GM18519 (cell line): ENCODE measurements around the gene TXNDC17.
"Not testable (repeated sequence)": the region's sequence is repeated elsewhere in the genome, so short reads cannot be mapped to it uniquely, and the experiment has no call there.

ENCODE experiments used
- ATAC-seq: cut with Tn5 transposase; IDR thresholded peaks from one replicate; pipeline ENCODE4 v1.9.1; 2021; ENCODE audit warnings: mild to moderate bottlenecking, moderate library complexity; ENCODE audit not compliant: unreplicated experiment, low FRiP score

Gene TXNDC17

DNA sequence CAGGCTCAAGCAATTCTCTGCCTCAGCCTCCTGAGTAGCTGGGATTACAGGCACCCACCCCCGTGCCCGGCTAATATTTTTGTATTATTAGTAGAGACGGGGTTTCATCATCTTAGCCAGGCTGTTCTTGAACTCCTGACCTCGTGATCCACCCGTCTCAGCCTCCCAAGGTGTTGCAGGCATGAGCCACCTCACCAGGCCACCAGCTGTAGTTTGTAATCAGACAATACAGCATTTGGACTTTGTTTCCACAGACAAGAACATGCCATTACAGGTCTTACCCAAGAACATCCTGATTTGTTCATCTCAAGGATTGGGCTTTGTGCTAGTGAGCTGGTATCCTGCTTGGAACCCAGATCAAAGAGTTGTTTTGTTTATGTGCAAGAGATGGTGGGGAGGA lies 40.8 kb downstream of the TXNDC17 start:
- no peak for ATAC-seq

DNA sequence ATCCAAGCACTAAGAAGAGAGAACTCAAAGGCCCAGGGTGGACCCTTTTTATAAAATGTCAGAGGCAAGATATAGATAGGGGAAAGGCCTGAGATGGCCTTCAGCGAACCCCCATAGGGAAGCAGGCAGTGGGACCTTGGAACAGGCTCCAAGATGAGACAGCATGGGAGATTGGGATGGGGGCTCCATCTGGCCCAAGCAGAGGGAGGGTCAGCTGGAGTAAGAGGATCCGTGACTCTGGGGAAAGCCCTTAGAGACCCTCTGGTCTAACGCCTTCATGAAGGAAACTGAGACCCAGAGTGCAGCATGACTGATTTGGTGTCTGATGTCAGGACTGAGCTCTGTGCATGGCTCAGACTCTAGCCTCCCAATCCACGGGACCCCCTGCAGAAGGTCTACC lies 41.5 kb downstream of the TXNDC17 start:
- ATAC-seq: no peak

DNA sequence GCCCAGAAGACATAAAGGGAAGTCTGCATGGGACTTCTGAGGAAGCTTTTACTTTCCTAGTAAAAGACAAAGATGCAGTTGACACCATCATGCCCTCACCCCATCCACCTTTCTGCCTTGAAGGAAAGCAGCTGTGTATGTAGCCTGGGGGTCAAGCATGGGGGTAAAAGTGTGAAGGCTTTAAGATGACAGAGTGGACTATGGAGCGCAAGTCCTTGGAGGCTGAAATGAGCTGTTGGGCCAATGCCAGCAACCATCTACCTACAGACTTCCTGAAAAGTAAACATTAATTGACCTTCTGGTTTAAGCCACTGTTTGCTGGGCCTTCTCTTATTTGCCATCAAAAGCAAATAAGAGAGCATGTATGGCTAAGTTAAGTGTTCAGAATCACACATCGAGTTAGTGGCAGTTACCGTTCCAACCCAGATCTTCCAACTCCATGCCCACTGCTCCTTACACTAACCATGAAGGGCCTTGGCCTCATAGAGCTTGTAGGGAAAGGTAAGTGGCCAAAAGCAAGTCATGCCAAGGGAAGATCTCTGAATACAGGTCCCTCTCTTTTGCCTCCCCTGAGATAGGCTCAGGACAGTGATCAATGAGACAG lies 42.3 kb downstream of the TXNDC17 start:
- ATAC-seq: no peak

DNA sequence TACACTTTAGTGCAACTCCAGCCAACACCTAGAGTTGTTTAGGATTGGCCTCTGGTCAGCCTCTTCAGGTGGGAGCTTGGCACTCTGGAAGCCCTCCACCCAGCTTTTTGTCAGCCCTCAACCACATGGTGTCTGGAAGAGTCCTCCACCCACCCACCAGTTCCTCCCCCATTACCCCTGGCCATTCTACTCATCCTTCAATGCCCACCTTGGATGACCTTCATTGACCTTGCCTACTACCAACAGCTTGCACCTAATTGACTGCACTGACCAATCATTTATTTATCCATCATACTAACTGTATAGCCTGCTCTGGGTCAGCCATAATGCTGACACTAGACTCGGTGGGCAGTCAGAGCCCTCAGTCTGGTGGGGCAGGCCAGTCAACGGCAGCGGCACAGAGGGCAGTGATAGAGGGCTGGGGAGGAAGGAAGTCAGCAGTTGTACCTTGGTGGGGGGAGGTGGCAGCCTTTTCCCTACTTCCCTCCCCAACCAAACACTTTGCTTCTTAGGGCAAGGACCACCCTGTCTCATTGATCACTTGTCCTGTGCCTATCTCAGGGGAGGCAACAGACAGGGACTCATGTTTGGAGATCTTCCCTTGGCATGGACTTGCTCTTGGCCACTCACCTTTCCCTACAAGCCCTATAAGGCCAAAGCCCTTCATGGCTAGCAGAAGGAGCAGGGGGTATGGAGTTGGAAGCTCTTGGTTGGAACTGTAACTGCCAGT lies 43.0 kb downstream of the TXNDC17 start:
- ATAC-seq: no peak

DNA sequence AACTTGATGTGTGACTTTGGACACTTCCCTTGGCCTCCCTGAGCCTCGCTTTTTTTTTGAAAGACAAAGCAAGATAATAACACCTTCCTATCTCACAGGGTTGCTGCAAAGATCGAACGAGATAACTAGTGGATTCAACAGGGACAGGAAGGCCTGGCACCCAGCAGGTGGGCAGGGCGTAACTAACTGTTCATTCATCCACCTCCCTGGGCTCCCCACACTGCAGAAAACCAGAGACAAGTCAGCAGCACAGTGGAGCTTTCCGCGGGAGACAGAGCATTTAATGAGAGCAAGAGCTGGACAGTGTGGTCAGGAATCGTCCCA lies 43.6 kb downstream of the TXNDC17 start:
- ATAC-seq: no peak

DNA sequence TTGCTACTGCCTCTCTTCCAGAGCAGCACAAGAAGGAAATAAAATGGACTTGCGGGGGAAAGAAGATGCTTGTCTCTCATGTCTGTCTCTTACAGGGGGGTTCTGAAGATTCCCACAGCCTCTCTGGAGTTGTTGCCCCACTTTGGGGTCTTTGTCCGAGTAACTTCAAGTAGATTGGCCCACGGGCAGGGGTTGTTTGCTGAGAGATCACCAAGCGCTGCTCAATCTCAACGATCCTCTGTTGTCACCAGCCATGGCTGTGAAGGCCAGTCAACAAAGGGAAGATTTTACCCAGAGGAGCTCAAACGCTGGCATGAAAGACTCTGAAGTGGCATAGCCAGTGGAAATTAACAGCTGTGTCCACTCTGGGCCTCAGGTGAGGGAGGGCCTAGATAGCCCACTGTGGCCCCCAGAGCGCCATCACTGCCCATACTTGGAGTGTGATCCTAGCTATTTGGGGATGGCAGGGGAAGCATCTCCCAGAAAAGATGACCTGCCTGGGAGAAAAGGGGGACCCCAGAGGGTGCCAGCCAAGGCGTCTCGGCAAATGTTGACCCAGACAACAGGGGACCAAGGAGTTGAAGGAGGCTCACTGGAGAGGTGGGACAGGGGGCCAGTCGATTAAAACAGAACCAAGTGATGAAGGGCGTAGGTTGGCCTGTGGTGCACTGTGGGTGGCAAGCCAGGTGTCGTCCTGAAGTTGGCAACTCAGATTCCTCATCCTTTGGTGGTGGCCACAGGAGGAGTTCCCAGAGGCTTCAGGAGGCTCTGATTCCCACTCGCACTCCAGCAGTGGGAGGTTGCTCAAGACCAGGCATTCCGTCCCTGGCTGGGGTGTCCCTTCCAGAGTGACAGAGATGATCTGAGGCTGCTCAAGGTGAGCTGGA lies 44.3 kb downstream of the TXNDC17 start:
- ATAC-seq: no peak

DNA sequence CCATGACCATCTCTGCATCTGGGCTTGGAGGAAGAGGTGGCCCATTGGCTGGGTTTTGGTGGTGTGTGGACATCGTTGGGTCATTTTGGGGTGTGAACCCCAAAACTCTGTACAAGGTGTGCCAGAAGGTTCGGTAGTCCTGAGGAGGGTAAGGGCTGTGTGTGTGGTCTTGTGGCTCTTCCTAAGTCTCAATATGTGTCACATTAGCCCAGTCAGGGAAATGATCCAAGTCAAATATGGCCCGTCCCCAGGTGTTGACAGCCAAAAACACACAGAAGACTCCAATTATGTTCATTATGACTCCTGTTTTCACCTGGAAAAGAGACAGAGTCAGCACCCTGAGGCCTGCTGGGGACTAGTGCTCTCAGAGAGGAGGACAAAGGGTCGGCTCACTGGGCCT lies 45.2 kb downstream of the TXNDC17 start:
- ATAC-seq: no peak

DNA sequence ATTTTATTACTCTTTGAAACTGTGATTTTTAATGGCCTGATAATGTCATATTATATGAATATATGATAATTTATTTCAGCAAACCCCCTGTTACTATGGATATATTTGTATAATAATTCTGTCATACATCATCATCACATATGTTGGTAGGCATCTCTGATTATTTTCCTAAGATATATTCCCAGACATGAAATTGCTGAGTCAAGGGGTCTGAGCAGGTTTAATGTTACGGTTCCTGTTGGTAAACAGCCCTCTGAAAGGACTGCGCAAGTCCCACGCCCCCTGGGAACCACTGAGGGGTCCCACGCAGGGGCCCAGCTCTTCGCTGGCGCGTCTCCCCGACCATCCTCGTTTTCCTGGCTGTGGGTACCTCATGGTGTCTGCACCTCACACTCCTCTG lies 48.1 kb downstream of the TXNDC17 start:
- ATAC-seq: no peak

DNA sequence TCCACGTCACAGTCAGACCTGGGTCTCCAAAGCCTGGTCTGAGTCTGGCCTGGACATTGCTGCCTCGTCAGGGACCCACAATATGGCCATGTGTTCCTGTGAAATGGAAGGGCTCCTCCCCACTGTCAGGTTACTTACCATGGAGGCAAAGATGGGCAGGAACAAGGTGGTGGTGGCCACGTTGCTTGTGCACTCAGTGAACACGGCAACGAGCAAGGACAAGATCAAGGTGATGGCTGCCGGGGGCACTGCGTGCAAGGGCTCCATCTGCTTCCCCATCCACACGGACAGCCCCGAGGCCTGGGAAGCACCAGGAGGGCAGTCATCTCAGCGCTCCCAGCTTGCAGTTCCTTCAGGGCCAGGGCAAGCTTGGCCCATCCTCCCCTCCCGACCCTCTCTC lies 49.8 kb downstream of the TXNDC17 start:
- no peak for ATAC-seq

DNA sequence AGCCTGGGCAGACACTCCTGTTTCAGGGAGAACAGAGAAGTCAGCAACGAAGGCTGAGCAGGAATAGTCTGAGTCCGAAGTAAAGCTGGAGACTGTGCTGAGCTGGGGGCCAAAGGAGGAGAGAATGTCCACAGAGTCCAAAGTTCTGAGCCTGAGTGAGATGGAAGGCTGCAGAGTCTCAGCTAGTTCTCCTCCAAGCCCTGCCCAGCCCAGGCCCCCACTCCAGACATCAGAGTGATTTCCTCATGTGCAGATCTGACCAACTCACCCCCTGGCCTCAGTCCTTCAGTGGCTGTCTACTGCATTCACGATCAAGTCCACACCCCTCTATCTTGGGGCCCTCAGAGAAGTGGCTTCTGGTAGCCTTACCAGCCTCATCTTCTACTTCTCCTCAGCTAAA lies 50.7 kb downstream of the TXNDC17 start:
- no peak for ATAC-seq

DNA sequence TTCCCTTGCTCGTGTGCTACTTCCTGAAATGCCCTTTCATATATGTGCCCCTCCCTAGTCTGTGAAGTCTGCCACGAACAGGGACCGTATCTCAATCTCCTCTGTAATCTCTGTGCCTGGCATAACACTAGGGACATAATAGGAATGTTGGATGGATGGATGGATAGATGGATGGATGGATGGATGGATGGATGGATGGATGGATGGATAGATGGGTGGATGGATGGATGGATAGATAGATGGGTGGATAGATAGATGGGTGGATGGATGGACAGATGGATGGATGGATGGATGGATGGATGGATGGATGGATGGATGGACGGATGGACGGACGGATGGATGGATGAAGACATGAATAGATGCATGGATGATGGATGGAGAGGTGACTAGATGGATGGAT lies 51.1 kb downstream of the TXNDC17 start:
- not testable (repeated sequence) for ATAC-seq
